ENCODE measurements around the gene METTL4. TPM values are rescaled to one million over a fixed set of nuclear protein-coding genes. Genes with fewer than 3 reads are reported as not detected.

METTL4 gene
- total and polyA plus RNA-seq, 7 experiments from 2014 or later: 12.0 to 32.5 (median 18.7) TPM

DNA sequence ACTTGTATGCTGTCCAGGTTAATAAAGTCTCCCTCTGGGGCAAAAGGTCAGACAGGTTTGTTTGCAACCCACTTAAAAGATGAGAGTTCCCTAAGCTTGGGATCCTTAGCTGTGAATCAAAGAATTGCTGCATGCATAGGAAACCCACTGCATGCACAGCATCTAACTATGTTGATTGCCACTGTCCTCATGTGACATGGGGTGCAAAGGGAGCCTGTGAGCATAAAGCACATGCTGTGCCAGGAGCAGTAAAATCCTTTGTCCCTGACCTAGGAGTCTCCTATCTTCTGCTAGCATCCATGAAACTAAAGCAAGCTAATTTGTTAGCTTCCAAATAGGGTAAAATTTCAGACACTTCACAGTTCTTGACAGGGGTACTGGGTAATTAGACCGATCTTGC lies 13.8 kb downstream of the METTL4 start:
- Histone ChIP-seq H3K36me3 (ENCODE audit: control insufficient read depth in 2 of 3, insufficient read depth in 3 of 3, low read length in 3 of 3) (peaks cover 3 to 8% (median 7%) of the 10 kb centered on the region in 3 experiments), H3K9me3 (ENCODE audit: control insufficient read depth in 2 of 3, low read length in 3 of 3) (no peaks in the 10 kb centered on the region), H3K4me3 (ENCODE audit: low read length) (no peak overlapping the region), H3K27me3 (ENCODE audit: control insufficient read depth in 2 of 2, insufficient read depth in 2 of 2, low read length in 2 of 2) (no peaks in the 10 kb centered on the region), H3K4me1 (ENCODE audit: control insufficient read depth in 2 of 2, insufficient read depth in 2 of 2, low read length in 2 of 2) (no peaks in the 10 kb centered on the region), H3K27ac (ENCODE audit: low read depth, low read length) (no peak overlapping the region)
- peaks cover 3 to 36% (median 27%) of the 10 kb centered on the region in 7 donors for H3K4me1 Mint-ChIP-seq
- intact Hi-C loops (cut with micrococcal nuclease): no loop called here
- peaks cover 5 to 39% (median 11%) of the 10 kb centered on the region in 5 donors for H3K36me3 Mint-ChIP-seq
- no peaks in the 10 kb centered on the region for H3K9me3 Mint-ChIP-seq
- no peak for DNase-seq
- no peak overlapping the region for H3K4me3 Mint-ChIP-seq
- no peak for ATAC-seq
- no peak overlapping the region for H3K27ac Mint-ChIP-seq
- POLR2A ChIA-PET: interaction anchor here (0.8 to 1.3 kb wide), 3 partner anchors 79 to 107 kb away, joined by 3 to 8 read pairs (median 5); partner anchors contain the start of gene SMCHD1
- no peaks in the 10 kb centered on the region for H3K27me3 Mint-ChIP-seq
- CTCF ChIA-PET: interaction anchor here (1.1 to 1.2 kb wide), 2 partner anchors 16 to 79 kb away, joined by 3 read pairs; no protein-coding TSS in a partner anchor

GRCh38 chr18:2555895-2556294 lies 15.4 kb downstream of the METTL4 start:
- Mint-ChIP-seq H3K9me3 (no peaks in the 10 kb centered on the region), H3K4me1 (peaks cover 3 to 36% (median 27%) of the 10 kb centered on the region in 7 donors), H3K27ac (peak overlapping the region in 1 of 9 donors; percentile 6), H3K4me3 (no peak overlapping the region), H3K27me3 (no peaks in the 10 kb centered on the region), H3K36me3 (peaks cover 5 to 34% (median 13%) of the 10 kb centered on the region in 5 donors)
- Histone ChIP-seq H3K36me3 (ENCODE audit: control insufficient read depth in 2 of 3, insufficient read depth in 3 of 3, low read length in 3 of 3) (peaks cover 0 to 8% (median 4%) of the 10 kb centered on the region in 3 experiments), H3K27me3 (ENCODE audit: control insufficient read depth in 2 of 2, insufficient read depth in 2 of 2, low read length in 2 of 2) (no peaks in the 10 kb centered on the region), H3K9me3 (ENCODE audit: control insufficient read depth in 2 of 3, low read length in 3 of 3) (no peaks in the 10 kb centered on the region), H3K4me3 (ENCODE audit: low read length) (no peak overlapping the region), H3K4me1 (ENCODE audit: control insufficient read depth in 2 of 2, insufficient read depth in 2 of 2, low read length in 2 of 2) (no peaks in the 10 kb centered on the region), H3K27ac (ENCODE audit: low read depth, low read length) (no peak overlapping the region)
- intact Hi-C loops (cut with micrococcal nuclease): no loop called here
- ChIA-PET POLR2A (interaction anchor here (0.6 to 1.7 kb wide), 3 partner anchors 19 to 92 kb away, joined by 3 to 9 read pairs (median 4); no protein-coding TSS in a partner anchor), CTCF (interaction anchor here (0.6 to 1.3 kb wide), 3 partner anchors 8 to 23 kb away, joined by 3 to 7 read pairs (median 3); no protein-coding TSS in a partner anchor)
- ATAC-seq (no peak), DNase-seq (no peak)

DNA sequence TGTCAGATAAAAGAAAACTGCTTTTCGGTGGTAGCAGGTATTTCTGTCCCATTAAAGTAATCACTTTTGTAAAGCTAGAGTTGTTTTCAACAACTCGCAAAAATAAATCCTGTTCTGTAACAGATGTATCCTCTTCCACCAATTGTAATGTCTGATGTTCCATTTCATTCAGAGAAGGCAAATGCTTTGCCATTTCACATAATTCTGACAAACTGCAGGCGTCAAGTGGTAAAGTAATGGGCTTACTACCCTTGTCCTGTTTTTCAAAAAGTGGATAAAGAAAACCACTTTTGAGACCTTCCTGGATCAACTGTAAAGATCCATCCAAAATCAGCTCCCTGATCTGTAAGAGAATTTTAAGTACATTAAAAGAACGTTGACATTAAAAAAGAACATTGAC lies 16.6 kb downstream of the METTL4 start:
- Mint-ChIP-seq H3K36me3 (peaks cover 5 to 43% (median 22%) of the 10 kb centered on the region in 5 donors), H3K9me3 (no peaks in the 10 kb centered on the region), H3K27ac (peak overlapping the region in 3 of 9 donors; percentile 20 to 49 (median 25)), H3K4me3 (no peak overlapping the region), H3K27me3 (no peaks in the 10 kb centered on the region), H3K4me1 (peaks cover 3 to 36% (median 27%) of the 10 kb centered on the region in 7 donors)
- ATAC-seq (no peak), DNase-seq (no peak)
- H3K27me3 ChIP-seq (ENCODE audit: control insufficient read depth in 2 of 2, insufficient read depth in 2 of 2, low read length in 2 of 2): no peaks in the 10 kb centered on the region
- H3K4me1 ChIP-seq (ENCODE audit: control insufficient read depth in 2 of 2, insufficient read depth in 2 of 2, low read length in 2 of 2): no peaks in the 10 kb centered on the region
- intact Hi-C loops (cut with micrococcal nuclease): no loop called here
- peaks cover 0 to 8% (median 4%) of the 10 kb centered on the region in 3 experiments for H3K36me3 ChIP-seq (ENCODE audit: control insufficient read depth in 2 of 3, insufficient read depth in 3 of 3, low read length in 3 of 3)
- no peaks in the 10 kb centered on the region for H3K9me3 ChIP-seq (ENCODE audit: control insufficient read depth in 2 of 3, low read length in 3 of 3)
- CTCF ChIA-PET: interaction anchor here (1.2 kb wide), 1 partner anchor 8 kb away, joined by 3 read pairs; no protein-coding TSS in a partner anchor
- POLR2A ChIA-PET: no interaction called here
- H3K4me3 ChIP-seq (ENCODE audit: low read length): no peak overlapping the region
- H3K27ac ChIP-seq (ENCODE audit: low read depth, low read length): no peak overlapping the region

DNA sequence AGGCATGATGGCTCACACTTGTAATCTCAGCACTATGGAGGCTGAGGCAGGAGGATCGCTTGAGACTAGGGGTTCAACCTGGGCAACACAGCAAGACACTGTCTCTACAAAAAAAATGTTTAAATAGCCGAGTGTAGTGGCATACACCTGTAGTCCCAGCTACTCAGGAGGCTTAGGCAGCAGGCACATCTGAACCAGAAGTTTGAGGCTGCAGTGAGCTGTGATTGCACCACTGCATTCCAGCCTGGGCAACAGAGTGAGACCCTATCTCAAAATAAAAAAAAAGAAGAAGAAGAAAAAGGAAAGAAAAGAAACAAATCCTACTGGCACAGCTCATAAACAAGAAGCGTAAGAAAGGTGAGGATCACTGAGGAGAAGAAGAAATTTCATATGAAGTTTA lies 19.9 kb downstream of the METTL4 start:
- Mint-ChIP-seq H3K36me3 (peaks cover 3 to 43% (median 27%) of the 10 kb centered on the region in 5 donors), H3K27me3 (no peaks in the 10 kb centered on the region), H3K27ac (peak overlapping the region in 7 of 9 donors; percentile 4 to 66 (median 56)), H3K9me3 (no peaks in the 10 kb centered on the region), H3K4me1 (peaks cover 3 to 37% (median 25%) of the 10 kb centered on the region in 7 donors), H3K4me3 (no peak overlapping the region)
- no peak for ATAC-seq
- Histone ChIP-seq H3K9me3 (ENCODE audit: control insufficient read depth in 2 of 3, low read length in 3 of 3) (no peaks in the 10 kb centered on the region), H3K4me1 (ENCODE audit: control insufficient read depth in 2 of 2, insufficient read depth in 2 of 2, low read length in 2 of 2) (no peaks in the 10 kb centered on the region), H3K36me3 (ENCODE audit: control insufficient read depth in 2 of 3, insufficient read depth in 3 of 3, low read length in 3 of 3) (peaks cover 4 to 18% (median 10%) of the 10 kb centered on the region in 3 experiments), H3K4me3 (ENCODE audit: low read length) (no peak overlapping the region), H3K27me3 (ENCODE audit: control insufficient read depth in 2 of 2, insufficient read depth in 2 of 2, low read length in 2 of 2) (no peaks in the 10 kb centered on the region), H3K27ac (ENCODE audit: low read depth, low read length) (no peak overlapping the region)
- POLR2A ChIA-PET: no interaction called here
- CTCF ChIA-PET: interaction anchor here (0.8 to 1.0 kb wide), 2 partner anchors 9 to 12 kb away, joined by 3 read pairs; no protein-coding TSS in a partner anchor
- intact Hi-C loops (cut with micrococcal nuclease): no loop called here
- DNase-seq: no peak

DNA sequence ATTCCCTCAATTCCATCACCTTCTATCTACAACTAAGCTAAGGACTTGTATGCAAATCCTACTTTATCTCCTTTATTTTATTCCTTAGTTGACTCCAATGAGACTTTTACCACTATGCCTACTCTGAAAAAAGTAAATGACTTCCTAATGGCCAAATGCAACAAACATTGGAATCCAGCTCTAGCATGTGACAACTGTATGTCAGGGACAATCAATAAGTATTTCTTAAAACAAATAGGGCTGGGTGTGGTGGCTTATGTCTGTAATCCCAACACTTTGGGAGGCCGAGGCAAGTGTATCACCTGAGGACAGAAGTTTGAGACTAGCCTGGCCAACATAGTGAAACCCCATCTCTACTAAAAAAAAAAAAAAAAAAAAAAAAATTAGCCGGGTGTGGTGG lies 21.8 kb downstream of the METTL4 start:
- Histone ChIP-seq H3K27ac (ENCODE audit: low read depth, low read length) (no peak overlapping the region), H3K9me3 (ENCODE audit: control insufficient read depth in 2 of 3, low read length in 3 of 3) (no peaks in the 10 kb centered on the region), H3K4me3 (ENCODE audit: low read length) (no peak overlapping the region), H3K36me3 (ENCODE audit: control insufficient read depth in 2 of 3, insufficient read depth in 3 of 3, low read length in 3 of 3) (peaks cover 4 to 22% (median 17%) of the 10 kb centered on the region in 3 experiments), H3K4me1 (ENCODE audit: control insufficient read depth in 2 of 2, insufficient read depth in 2 of 2, low read length in 2 of 2) (no peaks in the 10 kb centered on the region), H3K27me3 (ENCODE audit: control insufficient read depth in 2 of 2, insufficient read depth in 2 of 2, low read length in 2 of 2) (no peaks in the 10 kb centered on the region)
- Mint-ChIP-seq H3K36me3 (peaks cover 0 to 42% (median 22%) of the 10 kb centered on the region in 5 donors), H3K4me3 (no peak overlapping the region), H3K27ac (peak overlapping the region in 1 of 9 donors; percentile 60), H3K9me3 (no peaks in the 10 kb centered on the region), H3K27me3 (no peaks in the 10 kb centered on the region), H3K4me1 (peaks cover 3 to 37% (median 26%) of the 10 kb centered on the region in 7 donors)
- DNase-seq: no peak
- CTCF ChIA-PET: interaction anchor here (0.7 to 0.8 kb wide), 2 partner anchors 9 to 18 kb away, joined by 3 read pairs; no protein-coding TSS in a partner anchor
- POLR2A ChIA-PET: interaction anchor here (1.4 kb wide), 1 partner anchor 106 kb away, joined by 4 read pairs; the partner anchor contains the start of gene SMCHD1
- no peak for ATAC-seq
- intact Hi-C loops (cut with micrococcal nuclease): loop anchor here (5.0 to 10.0 kb wide), 2 partner anchors 1687 to 1925 kb away; no protein-coding TSS in a partner anchor

DNA sequence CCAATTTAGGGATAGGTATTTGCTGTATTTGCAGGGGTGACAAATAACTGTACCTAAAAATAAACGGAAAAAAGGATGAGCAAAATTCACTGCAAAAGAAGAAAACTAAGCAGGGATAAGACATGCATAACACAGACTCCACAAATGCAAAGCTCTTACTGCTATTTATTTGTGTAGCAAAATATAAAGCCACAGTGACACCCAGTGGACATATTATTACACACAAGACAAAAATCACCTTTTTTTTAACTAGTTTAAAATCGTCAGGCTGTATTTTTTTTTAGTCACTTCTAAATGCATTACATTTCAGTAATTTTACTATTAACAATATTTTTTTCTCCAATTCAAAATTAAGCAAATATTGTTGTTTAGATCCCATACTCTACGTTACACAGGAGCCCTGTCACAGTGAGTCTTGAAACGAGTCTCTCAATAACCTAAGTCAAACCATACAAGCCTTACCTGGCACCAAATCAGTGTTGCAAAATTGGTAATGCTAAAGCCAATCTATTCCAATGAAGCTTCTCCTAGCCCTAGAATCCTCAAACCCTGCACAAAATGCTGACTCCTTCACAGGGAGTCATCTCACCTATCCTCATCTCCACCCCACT lies 23.7 kb downstream of the METTL4 start:
- Mint-ChIP-seq H3K36me3 (peaks cover 0 to 42% (median 21%) of the 10 kb centered on the region in 5 donors), H3K4me3 (no peak overlapping the region), H3K27me3 (no peaks in the 10 kb centered on the region), H3K9me3 (no peaks in the 10 kb centered on the region), H3K27ac (peak overlapping the region in 3 of 9 donors; percentile 0 to 10 (median 6)), H3K4me1 (peaks cover 3 to 33% (median 23%) of the 10 kb centered on the region in 7 donors)
- no peak overlapping the region for H3K27ac ChIP-seq (ENCODE audit: low read depth, low read length)
- ATAC-seq (peak; percentile 72), DNase-seq (peak in 7 of 9 donors; percentile 13 to 50 (median 37))
- ChIA-PET CTCF (interaction anchor here (0.7 to 1.8 kb wide), 11 partner anchors 8 to 1707 kb away, joined by 3 to 8 read pairs (median 4); no protein-coding TSS in a partner anchor), POLR2A (interaction anchor here (0.5 to 2.2 kb wide), 5 partner anchors 27 to 1819 kb away, joined by 3 to 15 read pairs (median 5); no protein-coding TSS in a partner anchor)
- H3K4me1 ChIP-seq (ENCODE audit: control insufficient read depth in 2 of 2, insufficient read depth in 2 of 2, low read length in 2 of 2): no peaks in the 10 kb centered on the region
- H3K27me3 ChIP-seq (ENCODE audit: control insufficient read depth in 2 of 2, insufficient read depth in 2 of 2, low read length in 2 of 2): no peaks in the 10 kb centered on the region
- peaks cover 1 to 22% (median 17%) of the 10 kb centered on the region in 3 experiments for H3K36me3 ChIP-seq (ENCODE audit: control insufficient read depth in 2 of 3, insufficient read depth in 3 of 3, low read length in 3 of 3)
- intact Hi-C loops (cut with micrococcal nuclease): loop anchor here (1.0 to 10.0 kb wide), 9 partner anchors 57 to 1923 kb away; no protein-coding TSS in a partner anchor
- no peaks in the 10 kb centered on the region for H3K9me3 ChIP-seq (ENCODE audit: control insufficient read depth in 2 of 3, low read length in 3 of 3)
- H3K4me3 ChIP-seq (ENCODE audit: low read length): no peak overlapping the region
